ES-I3 (cell line): ENCODE results near the gene INPP5B.

ENCODE experiments used
- H3K36me3 ChIP-seq: 2 replicates; pipeline ENCODE4 v1.6.1; 2013; ENCODE audit warnings: mild to moderate bottlenecking, low read length, control low read depth, moderate library complexity; ENCODE audit not compliant: insufficient read depth
- H3K4me1 ChIP-seq: 2 replicates; pipeline ENCODE4 v1.6.1; 2013; ENCODE audit warnings: mild to moderate bottlenecking, control low read depth, low read length; ENCODE audit not compliant: insufficient read depth
- H3K9ac ChIP-seq: 2 replicates; pipeline ENCODE4 v1.6.1; 2013; ENCODE audit warnings: low read depth, mild to moderate bottlenecking, low read length, moderate library complexity
- H3K9me3 ChIP-seq: 2 replicates; pipeline ENCODE4 v1.6.1; 2013; ENCODE audit warnings: mild to moderate bottlenecking, low read length, moderate library complexity; ENCODE audit not compliant: control insufficient read depth, insufficient read depth

INPP5B gene

GRCh38 chr1:37860346-37860666 lies 86.5 kb downstream of the INPP5B start:
- peaks cover 6% of the 10 kb centered on the region; the same call in 1 of the 2 replicates for H3K36me3 ChIP-seq
- peaks cover 4% of the 10 kb centered on the region; the same call in 1 of the 2 replicates for H3K4me1 ChIP-seq
- H3K9ac ChIP-seq = peak overlapping the region; percentile 71; the same call in 1 of the 2 replicates
- no peaks in the 10 kb centered on the region for H3K9me3 ChIP-seq

DNA sequence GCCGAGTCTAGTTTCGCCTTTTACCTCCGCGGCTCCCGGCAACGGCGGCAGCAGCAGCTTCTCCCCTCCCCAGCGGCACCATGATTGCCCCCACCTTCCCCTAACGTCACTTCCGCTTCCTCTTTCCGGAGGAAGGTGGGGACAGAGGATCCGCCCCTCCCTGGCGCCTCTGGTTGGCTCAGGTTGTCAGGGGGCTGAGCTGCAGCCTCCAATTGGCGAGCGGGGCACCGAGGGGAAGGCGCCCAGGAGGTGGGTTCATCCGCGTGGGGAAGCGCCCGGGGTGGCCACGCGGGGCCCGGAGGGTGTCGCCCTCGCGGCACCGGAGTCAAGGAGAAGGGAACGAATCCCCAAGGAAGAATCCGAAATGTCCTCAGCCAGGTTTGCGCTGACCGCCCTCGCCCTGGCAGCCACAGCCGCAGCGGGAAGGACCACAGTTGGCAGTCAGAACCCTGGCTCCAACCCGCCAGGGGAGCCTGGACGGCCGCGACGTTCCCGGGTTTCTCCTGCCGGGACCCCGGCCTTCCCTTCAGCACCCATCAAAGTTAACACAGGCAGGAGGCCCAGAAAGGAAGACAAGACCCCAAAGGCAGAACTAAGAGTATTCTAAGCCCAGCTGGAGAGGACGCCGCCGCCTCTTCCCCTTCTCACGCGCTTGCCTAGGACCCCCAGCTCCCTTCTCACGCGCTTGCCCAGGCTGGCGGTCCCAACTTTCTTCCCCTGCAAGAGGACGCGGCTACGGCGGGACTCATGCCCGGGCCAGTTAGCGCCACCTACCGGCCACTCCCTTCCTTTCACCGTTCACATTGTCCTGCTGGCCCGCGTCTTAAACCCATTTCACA lies 87.1 kb downstream of the INPP5B start, which contains the start of gene MTF1:
TSS of gene MTF1 (minus strand) at position 86 of the 839 bp plus-strand sequence. CDS start 1,934 bp downstream, outside the sequence.
- Histone ChIP-seq H3K9me3 (no peaks in the 10 kb centered on the region), H3K4me1 (peaks cover 4% of the 10 kb centered on the region; the same call in 1 of the 2 replicates), H3K36me3 (peaks cover 6% of the 10 kb centered on the region; the same call in 1 of the 2 replicates), H3K9ac (peak within 1 kb of the TSS; percentile 71)

DNA sequence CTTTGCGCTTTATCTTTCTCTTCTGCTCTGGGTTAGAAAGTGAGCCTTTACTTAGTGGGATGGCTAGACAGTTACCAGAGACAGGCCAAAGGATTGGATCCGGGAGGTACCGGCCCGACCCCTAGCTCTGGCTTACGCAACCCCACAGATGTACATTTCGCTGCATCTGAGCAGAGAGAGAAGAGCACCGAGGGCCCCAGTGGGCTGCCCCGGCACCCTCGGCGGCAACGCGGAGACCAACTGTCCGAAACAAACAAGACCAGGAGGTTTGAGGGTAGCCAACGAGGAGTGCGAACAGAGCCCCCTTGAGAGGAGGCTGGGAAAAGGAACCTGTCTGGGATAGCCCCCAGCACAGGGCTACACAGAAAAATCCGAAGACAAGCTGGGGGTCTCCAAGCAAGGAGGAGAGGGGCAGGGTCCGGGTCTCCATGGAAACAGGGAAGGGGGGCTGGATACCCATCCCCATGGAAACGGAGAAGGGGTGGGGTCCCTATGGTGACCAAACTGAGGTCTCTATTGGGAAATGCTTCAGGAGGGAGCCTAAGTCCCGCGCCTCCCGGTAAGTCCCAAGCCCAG lies 87.8 kb downstream of the INPP5B start:
- Histone ChIP-seq H3K36me3 (peaks cover 2% of the 10 kb centered on the region), H3K4me1 (peaks cover 4% of the 10 kb centered on the region; the same call in 1 of the 2 replicates), H3K9ac (peak overlapping the region; percentile 71), H3K9me3 (no peaks in the 10 kb centered on the region)

GRCh38 chr1:37854406-37854805 lies 92.4 kb downstream of the INPP5B start:
- H3K9me3 ChIP-seq = no peaks in the 10 kb centered on the region
- no peak overlapping the region for H3K9ac ChIP-seq
- no peaks in the 10 kb centered on the region; the same call in 1 of the 2 replicates for H3K36me3 ChIP-seq
- H3K4me1 ChIP-seq = peaks cover 4% of the 10 kb centered on the region; the same call in 1 of the 2 replicates

DNA sequence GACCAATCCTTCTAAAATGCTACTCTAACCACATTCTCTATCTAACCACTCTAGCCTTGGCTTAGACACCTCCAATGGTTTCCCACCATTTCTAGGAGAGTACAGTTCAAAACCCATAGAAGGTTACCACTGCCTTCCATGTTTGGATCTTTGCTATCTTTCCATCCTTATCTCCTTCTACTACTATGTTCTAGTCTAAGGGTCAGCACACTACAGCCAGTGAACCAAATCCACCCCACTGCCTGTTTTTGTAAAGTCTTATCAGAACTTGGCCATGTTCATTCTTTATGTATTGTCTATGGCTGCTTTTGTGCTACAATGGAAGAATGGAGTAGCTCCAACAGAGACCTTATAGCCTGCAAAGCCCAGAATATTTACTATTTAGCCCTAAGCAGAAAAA lies 93.7 kb downstream of the INPP5B start:
- Histone ChIP-seq H3K4me1 (no peaks in the 10 kb centered on the region), H3K36me3 (no peaks in the 10 kb centered on the region; the same call in 1 of the 2 replicates), H3K9ac (no peak overlapping the region), H3K9me3 (no peaks in the 10 kb centered on the region)

DNA sequence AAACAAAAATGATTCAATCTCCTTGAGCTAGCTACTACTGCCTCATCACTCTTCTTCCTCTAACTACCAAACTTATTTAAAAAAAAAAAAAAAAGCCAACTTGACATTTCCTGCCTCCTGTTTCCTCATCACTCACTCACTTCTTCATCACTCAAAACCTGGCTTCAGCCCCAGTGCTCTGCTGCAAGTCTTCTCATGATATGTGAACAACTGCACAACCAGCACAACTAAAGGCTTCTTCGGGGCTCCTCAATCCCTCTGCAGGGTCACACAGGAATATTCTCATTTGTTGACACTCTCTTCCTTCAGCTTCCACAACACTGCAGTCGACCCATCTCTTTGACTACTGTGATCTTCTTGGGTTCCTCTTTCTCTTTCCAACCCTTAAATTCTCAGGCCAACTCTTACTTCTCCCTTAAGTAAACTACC lies 95.1 kb downstream of the INPP5B start:
- no peak overlapping the region for H3K9ac ChIP-seq
- H3K9me3 ChIP-seq = no peaks in the 10 kb centered on the region
- no peaks in the 10 kb centered on the region for H3K4me1 ChIP-seq
- no peaks in the 10 kb centered on the region; the same call in 1 of the 2 replicates for H3K36me3 ChIP-seq

GRCh38 chr1:37851262-37851661 lies 95.6 kb downstream of the INPP5B start:
- no peaks in the 10 kb centered on the region; the same call in 1 of the 2 replicates for H3K36me3 ChIP-seq
- H3K4me1 ChIP-seq = no peaks in the 10 kb centered on the region
- H3K9me3 ChIP-seq = no peaks in the 10 kb centered on the region
- no peak overlapping the region for H3K9ac ChIP-seq

- H3K9ac ChIP-seq = no peak overlapping the region
These were observed 96.4 kb downstream of the INPP5B start for GRCh38 chr1:37850352-37850955.

DNA sequence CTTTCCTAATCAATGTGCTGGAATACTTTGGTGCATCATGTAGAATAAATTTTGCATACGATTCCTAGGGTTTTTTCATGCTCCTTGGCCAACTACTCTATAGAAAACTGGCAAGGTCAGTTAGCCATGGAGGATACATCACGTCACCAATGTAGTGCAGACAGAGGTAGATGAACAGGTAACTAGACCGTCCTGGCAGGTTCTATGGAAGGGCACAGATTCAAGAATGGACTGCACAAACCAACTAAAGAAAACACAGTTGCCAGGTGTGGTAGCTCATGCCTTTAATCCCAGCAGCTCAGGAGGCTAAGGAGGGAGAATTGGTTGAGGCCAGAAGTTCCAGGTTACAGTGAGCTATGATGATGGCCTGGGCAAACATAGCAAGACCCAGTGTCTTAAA lies 97.4 kb downstream of the INPP5B start:
- no peak overlapping the region for H3K9ac ChIP-seq
- no peaks in the 10 kb centered on the region; the same call in 1 of the 2 replicates for H3K36me3 ChIP-seq
- no peaks in the 10 kb centered on the region for H3K9me3 ChIP-seq
- H3K4me1 ChIP-seq = no peaks in the 10 kb centered on the region

More at GRCh38 chr1:37850352-37850955, 96.4 kb downstream of the INPP5B start:
- Histone ChIP-seq H3K9me3 (no peaks in the 10 kb centered on the region), H3K36me3 (no peaks in the 10 kb centered on the region; the same call in 1 of the 2 replicates), H3K4me1 (no peaks in the 10 kb centered on the region)

- H3K9ac ChIP-seq = no peak overlapping the region
- H3K4me1 ChIP-seq = no peaks in the 10 kb centered on the region
- no peaks in the 10 kb centered on the region for H3K9me3 ChIP-seq
- no peaks in the 10 kb centered on the region for H3K36me3 ChIP-seq
These were observed 100.1 kb downstream of the INPP5B start for GRCh38 chr1:37846647-37847339.

GRCh38 chr1:37845786-37846185 lies 101.1 kb downstream of the INPP5B start:
- H3K9me3 ChIP-seq = no peaks in the 10 kb centered on the region
- H3K9ac ChIP-seq = no peak overlapping the region
- H3K4me1 ChIP-seq = no peaks in the 10 kb centered on the region
- H3K36me3 ChIP-seq = no peaks in the 10 kb centered on the region

DNA sequence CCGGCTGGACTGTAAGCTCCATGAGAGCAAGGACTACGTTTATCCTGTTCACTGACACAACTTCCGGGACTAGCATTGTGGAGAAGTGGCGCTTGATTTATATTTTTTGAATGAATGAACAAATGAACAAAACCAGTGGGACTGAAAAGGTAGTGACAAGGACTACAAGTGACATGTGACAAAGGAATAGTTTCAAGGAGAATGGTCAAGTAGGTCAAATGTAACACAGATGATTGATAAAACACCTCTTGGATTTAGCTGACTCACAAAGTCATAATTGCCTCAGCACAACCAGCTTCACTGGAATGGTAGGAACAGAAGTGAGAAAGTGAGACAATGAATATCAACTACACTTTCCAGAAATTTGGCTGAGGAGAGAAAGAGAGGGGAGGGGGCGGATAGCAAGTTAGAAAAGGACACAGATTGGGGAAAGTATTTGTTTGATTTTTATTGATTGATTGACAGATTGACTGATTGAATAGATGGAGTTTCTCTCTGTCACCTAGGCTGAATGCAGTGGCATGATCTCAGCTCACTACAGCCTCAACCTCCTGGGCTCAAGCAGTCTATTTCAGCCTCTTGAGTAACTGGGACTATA lies 101.7 kb downstream of the INPP5B start:
- Histone ChIP-seq H3K9me3 (no peaks in the 10 kb centered on the region), H3K36me3 (no peaks in the 10 kb centered on the region), H3K9ac (no peak overlapping the region), H3K4me1 (no peaks in the 10 kb centered on the region)

DNA sequence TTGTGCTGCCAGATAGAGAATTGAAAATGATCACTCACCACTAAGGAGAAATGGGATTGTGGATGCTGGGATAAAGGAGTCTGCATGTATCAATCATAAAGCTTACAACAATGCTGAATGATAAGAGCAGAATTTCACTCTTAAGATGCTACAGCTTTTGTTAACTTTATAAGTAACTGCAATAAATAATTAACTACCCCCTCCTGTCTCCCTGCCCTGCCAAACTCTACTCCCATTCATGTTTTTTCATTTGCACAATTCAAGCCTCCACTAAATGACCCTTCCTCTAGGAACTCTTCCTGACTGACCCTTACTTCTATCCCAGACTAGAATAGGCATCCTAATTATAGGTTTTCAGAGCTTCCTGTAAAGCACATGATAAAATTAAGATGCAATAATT lies 102.3 kb downstream of the INPP5B start:
- Histone ChIP-seq H3K9ac (no peak overlapping the region), H3K9me3 (no peaks in the 10 kb centered on the region), H3K4me1 (no peaks in the 10 kb centered on the region), H3K36me3 (no peaks in the 10 kb centered on the region)

GRCh38 chr1:37841652-37842051 lies 105.2 kb downstream of the INPP5B start:
- H3K9me3 ChIP-seq = no peaks in the 10 kb centered on the region
- no peak overlapping the region for H3K9ac ChIP-seq
- no peaks in the 10 kb centered on the region; the same call in 1 of the 2 replicates for H3K36me3 ChIP-seq

More at GRCh38 chr1:37841652-37842051, 105.2 kb downstream of the INPP5B start:
- no peaks in the 10 kb centered on the region for H3K4me1 ChIP-seq
